K562 (cell line): ENCODE results near the gene CWC22. TPM values are rescaled to one million over a fixed set of nuclear protein-coding genes. Genes with fewer than 3 reads are reported as not detected.

Source experiments
- ETV5 ChIP-seq: sonication (generic); formaldehyde crosslinking; IDR thresholded peaks from 2 replicates; pipeline ENCODE4 v1.4.0; 2020; ENCODE audit warnings: low read depth, mild to moderate bottlenecking, missing genetic modification reagents
- FOXJ3 ChIP-seq: sonication (generic); formaldehyde crosslinking; IDR thresholded peaks from 2 replicates; pipeline ENCODE4 v1.4.0; 2020; ENCODE audit warnings: mild to moderate bottlenecking, missing genetic modification reagents
- FOXK1 ChIP-seq: sonication (generic); formaldehyde crosslinking; IDR thresholded peaks from 2 replicates; pipeline ENCODE4 v1.8.0; 2022; ENCODE audit warnings: missing genetic modification reagents, mild to moderate bottlenecking, borderline replicate concordance
- FOXP1 ChIP-seq: sonication (generic); formaldehyde crosslinking; IDR thresholded peaks from 2 replicates; pipeline ENCODE4 v1.8.0; 2022; ENCODE audit warnings: mild to moderate bottlenecking, missing genetic modification reagents
- HMG20B ChIP-seq: fragments of 250-450 bp; sonication (Bioruptor Pico); IDR thresholded peaks from 2 replicates; pipeline ENCODE4 v1.5.0; 2021; ENCODE audit warnings: mild to moderate bottlenecking
- KAT7 ChIP-seq: sonication (generic); formaldehyde crosslinking; IDR thresholded peaks from 2 replicates; pipeline ENCODE4 v1.8.0; 2022; ENCODE audit warnings: missing genetic modification reagents, mild to moderate bottlenecking, borderline replicate concordance
- NFYB ChIP-seq: IDR thresholded peaks from 2 replicates; pipeline ENCODE4 v1.6.1; 2011; ENCODE audit warnings: mild to moderate bottlenecking, moderate library complexity; ENCODE audit not compliant: insufficient read length; ENCODE audit errors: extremely low read depth
- NR3C1 ChIP-seq: sonication (generic); formaldehyde crosslinking; IDR thresholded peaks from 2 replicates; pipeline ENCODE4 v1.8.1; 2022; ENCODE audit warnings: missing genetic modification reagents
- PHF8 ChIP-seq: fragments of 200-600 bp; sonication (generic); IDR thresholded peaks from 2 replicates; pipeline ENCODE4 v1.6.1; 2012; ENCODE audit warnings: mixed run types, mild to moderate bottlenecking, inconsistent platforms, low read length, moderate library complexity, borderline replicate concordance
- RAD51 ChIP-seq: fragments of 450-650 bp; IDR thresholded peaks from 2 replicates; pipeline ENCODE4 v1.7.1; 2016; ENCODE audit warnings: low read depth, mild to moderate bottlenecking, borderline replicate concordance
- SP2 ChIP-seq: IDR thresholded peaks from 2 replicates; pipeline ENCODE4 v1.6.1; 2011; ENCODE audit warnings: mild to moderate bottlenecking, low read depth, low read length, moderate library complexity; ENCODE audit not compliant: poor library complexity, severe bottlenecking; ENCODE audit errors: extremely low read depth
- TCF3 ChIP-seq: sonication (generic); formaldehyde crosslinking; IDR thresholded peaks from 2 replicates; pipeline ENCODE4 v1.4.0; 2020; ENCODE audit warnings: mild to moderate bottlenecking, missing genetic modification reagents
- USF2 ChIP-seq: sonication (generic); formaldehyde crosslinking; IDR thresholded peaks from 2 replicates; pipeline ENCODE4 v1.5.0; 2020; ENCODE audit warnings: missing genetic modification reagents
- ZNF239 ChIP-seq: fragments of 250-450 bp; sonication (Bioruptor Pico); IDR thresholded peaks from 2 replicates; pipeline ENCODE4 v1.4.0; 2020; ENCODE audit warnings: mild to moderate bottlenecking
- ZNF717 ChIP-seq: fragments of 250-450 bp; sonication (Bioruptor Pico); IDR thresholded peaks from 2 replicates; pipeline ENCODE4 v1.5.0; 2021
- polyA plus RNA-seq, 8 experiments: library from polyadenylated mRNA; depleted of rRNA in 4 of 8; stranded (reverse) in 5 of 8; unstranded in 3 of 8; fragments of >200 nt; fragmentation: Nextera tagmentation in 2 of 8; fragmentation: Illumina TruSeq in 1 of 8; extraction: Ambion mirVana in 2 of 8; extraction: Trizol in 1 of 8; gene quantifications; 2 replicates each; pipeline versions ENCODE4 v1.2.1 to v1.2.3, GENCODE V29; 2011 to 2014; ENCODE audit warnings: inconsistent platforms in 1 of 8, missing spikeins in 1 of 8
- total RNA-seq, 7 experiments: library from RNA; depleted of rRNA in 6 of 7; stranded (reverse); fragments of >200 nt in 6 of 7; fragmentation: Illumina TruSeq in 2 of 7; extraction: Trizol in 2 of 7; gene quantifications; 2 replicates each; pipeline versions ENCODE4 v1.2.1 to v1.2.3, GENCODE V29; 2011 to 2021; ENCODE audit warnings: low replicate concordance in 1 of 7
- TF ChIP-seq, protein P1 (sequence below): IDR thresholded peaks from 2 replicates; pipeline ENCODE4 v1.6.1; 2011; ENCODE audit warnings: borderline replicate concordance, low read depth, mild to moderate bottlenecking, moderate library complexity, low read length; ENCODE audit not compliant: insufficient read depth, poor library complexity, severe bottlenecking
- TF ChIP-seq, protein P2 (sequence below): sonication (generic); formaldehyde crosslinking; IDR thresholded peaks from 2 replicates; pipeline ENCODE4 v1.8.0; 2023; ENCODE audit warnings: mild to moderate bottlenecking, missing genetic modification reagents
- TF ChIP-seq, protein P3 (sequence below): sonication (generic); formaldehyde crosslinking; IDR thresholded peaks from 2 replicates; pipeline ENCODE4 v1.8.0; 2022; ENCODE audit warnings: mild to moderate bottlenecking, missing genetic modification reagents

CWC22 gene
- total and polyA plus RNA-seq, 9 of the 15 experiments (the other 6 are each of a cell fraction or from before 2014, with no cell fraction given) = 14.5 to 54.2 (median 36.7) TPM

DNA sequence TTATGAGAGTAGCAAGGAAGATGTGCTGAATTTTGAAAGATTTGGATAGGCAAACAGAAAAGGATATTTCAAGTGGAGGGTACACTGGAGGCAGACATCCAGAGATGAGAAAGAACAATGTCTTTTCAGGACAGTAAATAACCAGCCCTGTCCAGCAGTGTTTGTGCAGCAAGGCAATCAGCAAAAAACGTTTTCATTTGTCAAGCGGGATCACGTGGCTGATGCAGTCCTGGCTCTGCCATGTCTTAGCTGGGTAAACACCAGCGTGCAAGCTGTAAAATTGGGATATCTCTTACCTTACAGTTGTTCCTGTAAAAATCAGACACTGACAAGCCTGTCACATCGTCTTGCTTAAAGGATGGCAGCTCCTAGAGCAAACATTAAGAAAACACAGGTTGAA, 67.8 kb downstream of the CWC22 start (continued):
- TF ChIP-seq NFYB = no peak
- TF ChIP-seq KAT7 = no peak
- TF ChIP-seq FOXJ3 (CRISPR knock-in tag) = no peak
- TF ChIP-seq HMG20B (CRISPR knock-in tag) = no peak
- TF ChIP-seq, protein P1, sequence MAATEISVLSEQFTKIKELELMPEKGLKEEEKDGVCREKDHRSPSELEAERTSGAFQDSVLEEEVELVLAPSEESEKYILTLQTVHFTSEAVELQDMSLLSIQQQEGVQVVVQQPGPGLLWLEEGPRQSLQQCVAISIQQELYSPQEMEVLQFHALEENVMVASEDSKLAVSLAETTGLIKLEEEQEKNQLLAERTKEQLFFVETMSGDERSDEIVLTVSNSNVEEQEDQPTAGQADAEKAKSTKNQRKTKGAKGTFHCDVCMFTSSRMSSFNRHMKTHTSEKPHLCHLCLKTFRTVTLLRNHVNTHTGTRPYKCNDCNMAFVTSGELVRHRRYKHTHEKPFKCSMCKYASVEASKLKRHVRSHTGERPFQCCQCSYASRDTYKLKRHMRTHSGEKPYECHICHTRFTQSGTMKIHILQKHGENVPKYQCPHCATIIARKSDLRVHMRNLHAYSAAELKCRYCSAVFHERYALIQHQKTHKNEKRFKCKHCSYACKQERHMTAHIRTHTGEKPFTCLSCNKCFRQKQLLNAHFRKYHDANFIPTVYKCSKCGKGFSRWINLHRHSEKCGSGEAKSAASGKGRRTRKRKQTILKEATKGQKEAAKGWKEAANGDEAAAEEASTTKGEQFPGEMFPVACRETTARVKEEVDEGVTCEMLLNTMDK = no peak
- TF ChIP-seq, protein P2, sequence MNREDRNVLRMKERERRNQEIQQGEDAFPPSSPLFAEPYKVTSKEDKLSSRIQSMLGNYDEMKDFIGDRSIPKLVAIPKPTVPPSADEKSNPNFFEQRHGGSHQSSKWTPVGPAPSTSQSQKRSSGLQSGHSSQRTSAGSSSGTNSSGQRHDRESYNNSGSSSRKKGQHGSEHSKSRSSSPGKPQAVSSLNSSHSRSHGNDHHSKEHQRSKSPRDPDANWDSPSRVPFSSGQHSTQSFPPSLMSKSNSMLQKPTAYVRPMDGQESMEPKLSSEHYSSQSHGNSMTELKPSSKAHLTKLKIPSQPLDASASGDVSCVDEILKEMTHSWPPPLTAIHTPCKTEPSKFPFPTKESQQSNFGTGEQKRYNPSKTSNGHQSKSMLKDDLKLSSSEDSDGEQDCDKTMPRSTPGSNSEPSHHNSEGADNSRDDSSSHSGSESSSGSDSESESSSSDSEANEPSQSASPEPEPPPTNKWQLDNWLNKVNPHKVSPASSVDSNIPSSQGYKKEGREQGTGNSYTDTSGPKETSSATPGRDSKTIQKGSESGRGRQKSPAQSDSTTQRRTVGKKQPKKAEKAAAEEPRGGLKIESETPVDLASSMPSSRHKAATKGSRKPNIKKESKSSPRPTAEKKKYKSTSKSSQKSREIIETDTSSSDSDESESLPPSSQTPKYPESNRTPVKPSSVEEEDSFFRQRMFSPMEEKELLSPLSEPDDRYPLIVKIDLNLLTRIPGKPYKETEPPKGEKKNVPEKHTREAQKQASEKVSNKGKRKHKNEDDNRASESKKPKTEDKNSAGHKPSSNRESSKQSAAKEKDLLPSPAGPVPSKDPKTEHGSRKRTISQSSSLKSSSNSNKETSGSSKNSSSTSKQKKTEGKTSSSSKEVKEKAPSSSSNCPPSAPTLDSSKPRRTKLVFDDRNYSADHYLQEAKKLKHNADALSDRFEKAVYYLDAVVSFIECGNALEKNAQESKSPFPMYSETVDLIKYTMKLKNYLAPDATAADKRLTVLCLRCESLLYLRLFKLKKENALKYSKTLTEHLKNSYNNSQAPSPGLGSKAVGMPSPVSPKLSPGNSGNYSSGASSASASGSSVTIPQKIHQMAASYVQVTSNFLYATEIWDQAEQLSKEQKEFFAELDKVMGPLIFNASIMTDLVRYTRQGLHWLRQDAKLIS (CRISPR knock-in tag) = no peak
- TF ChIP-seq, protein P3, sequence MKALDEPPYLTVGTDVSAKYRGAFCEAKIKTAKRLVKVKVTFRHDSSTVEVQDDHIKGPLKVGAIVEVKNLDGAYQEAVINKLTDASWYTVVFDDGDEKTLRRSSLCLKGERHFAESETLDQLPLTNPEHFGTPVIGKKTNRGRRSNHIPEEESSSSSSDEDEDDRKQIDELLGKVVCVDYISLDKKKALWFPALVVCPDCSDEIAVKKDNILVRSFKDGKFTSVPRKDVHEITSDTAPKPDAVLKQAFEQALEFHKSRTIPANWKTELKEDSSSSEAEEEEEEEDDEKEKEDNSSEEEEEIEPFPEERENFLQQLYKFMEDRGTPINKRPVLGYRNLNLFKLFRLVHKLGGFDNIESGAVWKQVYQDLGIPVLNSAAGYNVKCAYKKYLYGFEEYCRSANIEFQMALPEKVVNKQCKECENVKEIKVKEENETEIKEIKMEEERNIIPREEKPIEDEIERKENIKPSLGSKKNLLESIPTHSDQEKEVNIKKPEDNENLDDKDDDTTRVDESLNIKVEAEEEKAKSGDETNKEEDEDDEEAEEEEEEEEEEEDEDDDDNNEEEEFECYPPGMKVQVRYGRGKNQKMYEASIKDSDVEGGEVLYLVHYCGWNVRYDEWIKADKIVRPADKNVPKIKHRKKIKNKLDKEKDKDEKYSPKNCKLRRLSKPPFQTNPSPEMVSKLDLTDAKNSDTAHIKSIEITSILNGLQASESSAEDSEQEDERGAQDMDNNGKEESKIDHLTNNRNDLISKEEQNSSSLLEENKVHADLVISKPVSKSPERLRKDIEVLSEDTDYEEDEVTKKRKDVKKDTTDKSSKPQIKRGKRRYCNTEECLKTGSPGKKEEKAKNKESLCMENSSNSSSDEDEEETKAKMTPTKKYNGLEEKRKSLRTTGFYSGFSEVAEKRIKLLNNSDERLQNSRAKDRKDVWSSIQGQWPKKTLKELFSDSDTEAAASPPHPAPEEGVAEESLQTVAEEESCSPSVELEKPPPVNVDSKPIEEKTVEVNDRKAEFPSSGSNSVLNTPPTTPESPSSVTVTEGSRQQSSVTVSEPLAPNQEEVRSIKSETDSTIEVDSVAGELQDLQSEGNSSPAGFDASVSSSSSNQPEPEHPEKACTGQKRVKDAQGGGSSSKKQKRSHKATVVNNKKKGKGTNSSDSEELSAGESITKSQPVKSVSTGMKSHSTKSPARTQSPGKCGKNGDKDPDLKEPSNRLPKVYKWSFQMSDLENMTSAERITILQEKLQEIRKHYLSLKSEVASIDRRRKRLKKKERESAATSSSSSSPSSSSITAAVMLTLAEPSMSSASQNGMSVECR = no peak
- TF ChIP-seq ZNF239 (CRISPR knock-in tag) = no peak
- no peak for TF ChIP-seq ETV5 (CRISPR knock-in tag)
- no peak for TF ChIP-seq FOXK1 (CRISPR knock-in tag)
- peak; percentile 80 for TF ChIP-seq USF2 (CRISPR knock-in tag)
- no peak for TF ChIP-seq SP2
- TF ChIP-seq TCF3 = no peak
- TF ChIP-seq FOXP1 (CRISPR knock-in tag) = no peak
- TF ChIP-seq PHF8 = no peak
- TF ChIP-seq RAD51 = peak; percentile 73
- TF ChIP-seq ZNF717 = no peak
- no peak for TF ChIP-seq NR3C1 (CRISPR knock-in tag)
